Neutrophil (primary cell): ENCODE measurements around the gene CIT.

Experiments used
- H3K27ac ChIP-seq: fragments of 200-600 bp; sonication (generic); 2 replicates; pipeline ENCODE4 v1.5.1; 2016; ENCODE audit warnings: mild to moderate bottlenecking, moderate library complexity
- H3K27me3 ChIP-seq: fragments of 200-600 bp; sonication (generic); 2 replicates; pipeline ENCODE4 v1.6.0; 2016; ENCODE audit warnings: mild to moderate bottlenecking
- H3K36me3 ChIP-seq: fragments of 200-600 bp; sonication (generic); 2 replicates; pipeline ENCODE4 v1.5.1; 2017
- H3K4me1 ChIP-seq, 2 experiments: fragments of 200-600 bp in 1 of 2; sonication (generic) in 1 of 2; 1 replicate in 1 of 2; 2 replicates in 1 of 2; pipeline versions ENCODE4 v1.5.1 to v1.6.1; 2013 to 2016; ENCODE audit warnings: low read depth in 1 of 2, low read length in 1 of 2, mild to moderate bottlenecking in 1 of 2, moderate library complexity in 1 of 2; ENCODE audit not compliant: control insufficient read depth in 1 of 2, insufficient read depth in 1 of 2
- H3K4me3 ChIP-seq, 2 experiments: fragments of 200-600 bp in 1 of 2; sonication (generic) in 1 of 2; 1 replicate in 1 of 2; 2 replicates in 1 of 2; pipeline ENCODE4 v1.5.1; 2013 to 2016; ENCODE audit warnings: low read depth in 1 of 2, low read length in 1 of 2, mild to moderate bottlenecking in 1 of 2, moderate library complexity in 1 of 2
- H3K9me3 ChIP-seq: fragments of 200-600 bp; sonication (generic); 2 replicates; pipeline ENCODE4 v1.5.1; 2016
- CTCF ChIP-seq: fragments of 200-600 bp; sonication (generic); IDR thresholded peaks from 2 replicates; pipeline ENCODE4 v1.5.1; 2016; ENCODE audit warnings: antibody characterized with exemption

CIT gene

GRCh38 chr12:119728444-119728745 is 148.7 kb downstream of the CIT start:
- Histone ChIP-seq H3K27me3 (no peaks in the 10 kb centered on the region), H3K9me3 (no peaks in the 10 kb centered on the region), H3K4me3 (no peak overlapping the region), H3K36me3 (peaks cover 52% of the 10 kb centered on the region), H3K27ac (no peak overlapping the region), H3K4me1 (no peaks in the 10 kb centered on the region)
- no peak for TF ChIP-seq CTCF

- H3K27ac ChIP-seq = no peak overlapping the region
- no peak overlapping the region for H3K4me3 ChIP-seq
- H3K27me3 ChIP-seq = no peaks in the 10 kb centered on the region
- H3K4me1 ChIP-seq = no peaks in the 10 kb centered on the region
- TF ChIP-seq CTCF = no peak
- peaks cover 51% of the 10 kb centered on the region for H3K36me3 ChIP-seq
- H3K9me3 ChIP-seq = no peaks in the 10 kb centered on the region
Observed at GRCh38 chr12:119727600-119728443, 149.3 kb downstream of the CIT start.

- Histone ChIP-seq H3K27me3 (no peaks in the 10 kb centered on the region), H3K9me3 (no peaks in the 10 kb centered on the region)
Observed at GRCh38 chr12:119725523-119725922, 151.6 kb downstream of the CIT start.

GRCh38 chr12:119721306-119721705 is 155.8 kb downstream of the CIT start:
- Histone ChIP-seq H3K27ac (no peak overlapping the region), H3K4me1 (no peaks in the 10 kb centered on the region), H3K4me3 (no peak overlapping the region), H3K27me3 (no peaks in the 10 kb centered on the region), H3K9me3 (no peaks in the 10 kb centered on the region), H3K36me3 (peaks cover 53% of the 10 kb centered on the region)
- no peak for TF ChIP-seq CTCF

More at GRCh38 chr12:119725523-119725922, 151.6 kb downstream of the CIT start:
- H3K27ac ChIP-seq = no peak overlapping the region
- H3K36me3 ChIP-seq = peaks cover 55% of the 10 kb centered on the region
- H3K4me1 ChIP-seq = no peaks in the 10 kb centered on the region
- H3K4me3 ChIP-seq = no peak overlapping the region
- no peak for TF ChIP-seq CTCF

GRCh38 chr12:119720349-119720748 is 156.8 kb downstream of the CIT start:
- no peaks in the 10 kb centered on the region for H3K4me1 ChIP-seq
- peaks cover 56% of the 10 kb centered on the region for H3K36me3 ChIP-seq
- no peak overlapping the region for H3K27ac ChIP-seq
- no peak for TF ChIP-seq CTCF
- no peaks in the 10 kb centered on the region for H3K9me3 ChIP-seq
- H3K27me3 ChIP-seq = no peaks in the 10 kb centered on the region
- H3K4me3 ChIP-seq = no peak overlapping the region
